ENCODE data around the gene POLG2. TPM values are rescaled to one million over a fixed set of nuclear protein-coding genes. Genes with fewer than 3 reads are reported as not detected.

The POLG2 gene
- total and polyA plus RNA-seq, 9 of the 15 experiments (the other 6 are each of a cell fraction or from before 2014, with no cell fraction given), result 13.4 to 44.8 (median 37.0) TPM

- TF ChIP-seq ZNF224 (CRISPR knock-in tag; IDR thresholded peaks at IDR 0.05) (no peak), HIVEP1 (CRISPR knock-in tag; IDR thresholded peaks at IDR 0.05) (no peak), NBN (IDR thresholded peaks at IDR 0.05; ENCODE audit: low read depth) (0 out of 2 replicates have a peak, but pooled peaks have one; percentile 23), PBX2 (CRISPR knock-in tag; IDR thresholded peaks at IDR 0.05; ENCODE audit: low read depth) (no peak), PBX2 (tag; conservative IDR thresholded peaks at IDR 0.05; ENCODE audit: low read depth) (no peak), TEAD4 (IDR thresholded peaks at IDR 0.05; ENCODE audit: low read length) (peak; percentile 83; the same call in 1 of the 2 replicates), TEAD4 (CRISPR knock-in tag; IDR thresholded peaks at IDR 0.05; ENCODE audit: borderline replicate concordance) (no peak), ETV6 (IDR thresholded peaks at IDR 0.05; ENCODE audit: borderline replicate concordance in 1 of 2, low read depth in 2 of 2, low read length in 1 of 2) (0 out of 4 replicates have a peak, but pooled peaks of 1 of the 2 experiments have one; percentile 41), ETV6 (CRISPR knock-in tag; IDR thresholded peaks at IDR 0.05; ENCODE audit: borderline replicate concordance) (no peak), RBM14 (IDR thresholded peaks at IDR 0.05; ENCODE audit: borderline replicate concordance, insufficient read depth, low read depth, low read length) (no peak), ZNF197 (CRISPR knock-in tag; IDR thresholded peaks at IDR 0.05; ENCODE audit: low read depth) (no peak), CREM (IDR thresholded peaks at IDR 0.05; ENCODE audit: low read depth) (no peak), ZNF695 (CRISPR knock-in tag; IDR thresholded peaks at IDR 0.05) (no peak), CBX1 (IDR thresholded peaks at IDR 0.05; ENCODE audit: low read depth) (no peak), HES1 (IDR thresholded peaks at IDR 0.05; ENCODE audit: low read depth) (peak; percentile 67; the same call in 1 of the 2 replicates), SRSF1 (IDR thresholded peaks at IDR 0.05; ENCODE audit: low read depth, low read length) (no peak), PPARD (CRISPR knock-in tag; IDR thresholded peaks at IDR 0.05) (no peak), PCBP1 (IDR thresholded peaks at IDR 0.05; ENCODE audit: low read depth, low read length, poor library complexity, severe bottlenecking) (no peak), ZNF146 (CRISPR knock-in tag; IDR thresholded peaks at IDR 0.05; ENCODE audit: unreplicated experiment) (no peak), CXXC5 (CRISPR knock-in tag; IDR thresholded peaks at IDR 0.05) (peak; percentile 57; the same call in 1 of the 2 replicates), XRCC4 (IDR thresholded peaks at IDR 0.05; ENCODE audit: extremely low read depth, insufficient read depth, insufficient read length) (no peak), KAT2B (IDR thresholded peaks at IDR 0.05; ENCODE audit: low read depth, low read length) (no peak), ZNF134 (CRISPR knock-in tag; conservative IDR thresholded peaks at IDR 0.05) (no peak), SMARCA4 (IDR thresholded peaks at IDR 0.05) (peak; percentile 52), E4F1 (CRISPR knock-in tag; IDR thresholded peaks at IDR 0.05; ENCODE audit: borderline replicate concordance) (no peak)
Measured at GRCh38 chr17:64533784-64534183, 36.9 kb upstream of the POLG2 start (continued).
